Progenitor cell of endocrine pancreas (in vitro differentiated cells): ENCODE data around the gene CLCN5. TPM values are rescaled to one million over a fixed set of nuclear protein-coding genes. Genes with fewer than 3 reads are reported as not detected.

Experiments
- DNase-seq: peaks from one replicate; pipeline ENCODE4 v3.0.0; 2021; ENCODE audit warnings: low spot score; ENCODE audit not compliant: unreplicated experiment
- H3K27ac Mint-ChIP-seq: 2 replicates; pipeline ENCODE4 v1.8.0; 2021; ENCODE audit warnings: mild to moderate bottlenecking, moderate library complexity, mixed read lengths
- H3K27me3 Mint-ChIP-seq: 2 replicates; pipeline ENCODE4 v1.8.0; 2021; ENCODE audit warnings: mixed read lengths
- H3K36me3 Mint-ChIP-seq: 2 replicates; pipeline ENCODE4 v1.8.0; 2022; ENCODE audit warnings: mixed read lengths; ENCODE audit not compliant: insufficient read depth
- H3K4me1 Mint-ChIP-seq: 2 replicates; pipeline ENCODE4 v1.8.0; 2021; ENCODE audit warnings: low read depth, mixed read lengths
- H3K4me3 Mint-ChIP-seq: 2 replicates; pipeline ENCODE4 v1.8.0; 2021; ENCODE audit warnings: low read depth, mild to moderate bottlenecking, moderate library complexity, mixed read lengths
- H3K9me3 Mint-ChIP-seq: 2 replicates; pipeline ENCODE4 v1.8.0; 2021; ENCODE audit warnings: low read depth, mixed read lengths
- total RNA-seq: library from RNA; stranded (reverse); gene quantifications from 2 replicates; pipeline ENCODE4 v1.2.1, GENCODE V29; 2021
- TF ChIP-seq, protein P1 (sequence below): fragments of 200-600 bp; sonication (generic); IDR thresholded peaks from one replicate; pipeline ENCODE4 v1.5.0; 2021; ENCODE audit warnings: antibody characterized with exemption, mild to moderate bottlenecking; ENCODE audit not compliant: unreplicated experiment

Gene CLCN5
- total RNA-seq, 1 donor from 2014 or later: 14.0 TPM

DNA sequence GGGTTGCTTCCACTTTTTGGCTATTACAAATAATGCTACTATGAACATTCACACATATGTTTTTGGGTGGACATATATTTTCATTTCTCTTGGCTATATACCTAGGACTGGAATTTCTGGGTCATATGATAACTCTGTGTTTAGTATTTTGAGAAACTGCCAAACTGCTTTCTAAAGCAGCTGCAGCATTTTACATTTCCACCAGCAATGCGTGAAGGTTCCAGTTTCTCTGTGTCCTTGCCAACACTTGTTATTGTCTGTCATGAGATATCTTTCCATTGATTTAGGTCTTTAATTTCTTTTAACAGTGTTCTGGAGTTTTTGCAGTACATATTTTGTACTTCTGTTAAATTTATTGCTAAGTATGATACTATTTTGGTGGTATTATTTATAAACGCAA, 48.3 kb downstream of the CLCN5 start:
- H3K4me1 Mint-ChIP-seq: no peaks in the 10 kb centered on the region

DNA sequence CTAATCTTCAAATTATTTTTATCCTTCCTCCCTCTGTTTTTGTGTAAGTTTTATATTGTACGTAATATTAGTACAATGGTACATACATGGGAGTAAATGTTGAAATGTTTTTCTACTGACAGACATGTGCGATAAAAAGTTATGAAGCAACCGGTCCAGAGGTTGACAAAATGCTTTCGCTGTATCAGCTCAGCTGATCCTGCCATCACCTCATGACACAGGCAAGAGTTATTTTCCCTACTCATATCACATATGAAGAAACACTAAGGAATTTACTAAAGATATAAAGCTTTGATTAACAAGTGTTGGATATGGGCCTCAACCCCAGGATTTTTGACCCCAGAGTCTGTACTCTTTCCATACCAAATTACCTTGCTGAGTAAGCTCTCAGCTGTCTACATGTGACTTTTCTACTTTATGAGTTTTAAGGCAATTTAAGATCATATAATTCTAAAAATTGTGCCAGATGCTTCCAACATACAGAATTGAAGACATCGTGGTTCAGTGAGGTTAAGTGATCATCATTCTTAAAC, 50.0 kb downstream of the CLCN5 start:
- peaks cover 30% of the 10 kb centered on the region for H3K9me3 Mint-ChIP-seq
- H3K27ac Mint-ChIP-seq: no peak overlapping the region
- H3K4me1 Mint-ChIP-seq: no peaks in the 10 kb centered on the region
- no peak overlapping the region for H3K4me3 Mint-ChIP-seq
- no peak for DNase-seq
- no peaks in the 10 kb centered on the region for H3K27me3 Mint-ChIP-seq
- TF ChIP-seq, protein P1, sequence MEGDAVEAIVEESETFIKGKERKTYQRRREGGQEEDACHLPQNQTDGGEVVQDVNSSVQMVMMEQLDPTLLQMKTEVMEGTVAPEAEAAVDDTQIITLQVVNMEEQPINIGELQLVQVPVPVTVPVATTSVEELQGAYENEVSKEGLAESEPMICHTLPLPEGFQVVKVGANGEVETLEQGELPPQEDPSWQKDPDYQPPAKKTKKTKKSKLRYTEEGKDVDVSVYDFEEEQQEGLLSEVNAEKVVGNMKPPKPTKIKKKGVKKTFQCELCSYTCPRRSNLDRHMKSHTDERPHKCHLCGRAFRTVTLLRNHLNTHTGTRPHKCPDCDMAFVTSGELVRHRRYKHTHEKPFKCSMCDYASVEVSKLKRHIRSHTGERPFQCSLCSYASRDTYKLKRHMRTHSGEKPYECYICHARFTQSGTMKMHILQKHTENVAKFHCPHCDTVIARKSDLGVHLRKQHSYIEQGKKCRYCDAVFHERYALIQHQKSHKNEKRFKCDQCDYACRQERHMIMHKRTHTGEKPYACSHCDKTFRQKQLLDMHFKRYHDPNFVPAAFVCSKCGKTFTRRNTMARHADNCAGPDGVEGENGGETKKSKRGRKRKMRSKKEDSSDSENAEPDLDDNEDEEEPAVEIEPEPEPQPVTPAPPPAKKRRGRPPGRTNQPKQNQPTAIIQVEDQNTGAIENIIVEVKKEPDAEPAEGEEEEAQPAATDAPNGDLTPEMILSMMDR: no peak
- H3K36me3 Mint-ChIP-seq: no peaks in the 10 kb centered on the region

More for the DNA sequence above, 48.3 kb downstream of the CLCN5 start:
- Mint-ChIP-seq H3K9me3 (peaks cover 32% of the 10 kb centered on the region), H3K27ac (no peak overlapping the region), H3K4me3 (no peak overlapping the region), H3K27me3 (no peaks in the 10 kb centered on the region), H3K36me3 (peaks cover 1% of the 10 kb centered on the region)
- DNase-seq: no peak
- TF ChIP-seq, protein P1: no peak

DNA sequence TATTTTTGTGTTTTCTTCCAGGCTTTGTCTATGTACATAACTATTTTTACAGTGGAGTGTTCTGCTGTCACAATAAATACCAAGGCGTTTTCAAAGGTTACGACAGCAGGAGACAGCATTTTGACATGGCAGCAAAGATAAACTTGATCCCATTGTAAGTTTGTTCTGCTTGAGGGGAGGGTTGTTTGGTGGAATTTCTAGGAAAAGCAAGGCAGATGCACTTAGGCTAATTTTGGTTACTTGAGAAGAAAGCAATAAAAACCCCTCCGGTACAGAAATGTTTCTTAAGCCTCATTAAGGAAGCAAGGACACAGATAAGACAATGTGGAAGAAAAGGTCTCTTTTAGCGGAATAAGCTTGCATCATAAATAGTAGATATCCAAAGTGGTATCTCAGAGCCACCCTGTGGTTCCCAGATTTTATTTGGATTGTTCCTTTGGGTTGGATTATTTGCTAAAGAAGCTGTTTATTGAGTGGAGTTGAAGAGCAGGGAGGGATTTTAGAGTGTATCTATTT, 54.3 kb downstream of the CLCN5 start:
- Mint-ChIP-seq H3K4me3 (no peak overlapping the region), H3K27ac (no peak overlapping the region)
- TF ChIP-seq, protein P1: no peak

DNA sequence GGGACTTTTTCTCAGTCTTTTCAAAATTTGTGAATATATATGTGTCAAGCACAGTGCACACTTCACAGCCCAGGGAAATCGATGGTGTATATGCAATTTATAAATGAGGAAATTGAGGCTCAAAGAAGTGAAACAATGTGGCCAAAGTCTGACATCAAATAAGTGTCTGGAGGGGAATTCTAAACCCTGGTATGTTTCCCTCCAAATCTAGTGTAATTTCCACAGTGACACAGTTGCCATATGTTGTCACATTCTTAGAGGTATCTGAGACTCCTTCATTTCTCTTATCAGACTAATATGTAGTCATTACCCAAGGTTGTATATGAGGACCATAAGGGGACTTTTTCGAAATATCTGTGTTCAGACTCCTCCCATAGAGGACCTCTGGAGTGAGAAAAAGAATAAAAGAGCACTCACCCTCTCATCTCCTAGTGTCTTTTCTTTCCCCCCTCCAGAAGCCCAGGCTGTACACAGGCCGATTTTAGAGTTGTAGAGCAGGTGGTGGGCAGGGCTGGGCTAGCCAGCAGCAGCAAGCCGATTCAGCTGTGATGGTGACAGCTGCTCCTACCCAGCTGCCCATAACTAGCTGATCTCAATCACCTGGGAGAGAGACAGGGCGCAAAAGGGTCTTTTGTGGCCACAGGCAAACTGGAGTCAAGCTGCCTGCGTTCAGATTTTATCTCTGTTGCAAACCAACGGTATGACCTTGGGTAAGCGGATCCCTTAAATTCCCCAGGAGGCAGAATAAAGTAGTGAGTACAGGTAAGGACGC, 55.1 kb downstream of the CLCN5 start:
- H3K36me3 Mint-ChIP-seq: no peaks in the 10 kb centered on the region
- DNase-seq: no peak
- H3K9me3 Mint-ChIP-seq: peaks cover 20% of the 10 kb centered on the region
- no peaks in the 10 kb centered on the region for H3K27me3 Mint-ChIP-seq
- peak overlapping the region; percentile 67 for H3K27ac Mint-ChIP-seq
- peaks cover 5% of the 10 kb centered on the region for H3K4me1 Mint-ChIP-seq
- H3K4me3 Mint-ChIP-seq: no peak overlapping the region
- TF ChIP-seq, protein P1: no peak

More for the DNA sequence above, 54.3 kb downstream of the CLCN5 start:
- Mint-ChIP-seq H3K36me3 (no peaks in the 10 kb centered on the region), H3K4me1 (peaks cover 5% of the 10 kb centered on the region), H3K9me3 (peaks cover 20% of the 10 kb centered on the region), H3K27me3 (no peaks in the 10 kb centered on the region)
- DNase-seq: no peak

DNA sequence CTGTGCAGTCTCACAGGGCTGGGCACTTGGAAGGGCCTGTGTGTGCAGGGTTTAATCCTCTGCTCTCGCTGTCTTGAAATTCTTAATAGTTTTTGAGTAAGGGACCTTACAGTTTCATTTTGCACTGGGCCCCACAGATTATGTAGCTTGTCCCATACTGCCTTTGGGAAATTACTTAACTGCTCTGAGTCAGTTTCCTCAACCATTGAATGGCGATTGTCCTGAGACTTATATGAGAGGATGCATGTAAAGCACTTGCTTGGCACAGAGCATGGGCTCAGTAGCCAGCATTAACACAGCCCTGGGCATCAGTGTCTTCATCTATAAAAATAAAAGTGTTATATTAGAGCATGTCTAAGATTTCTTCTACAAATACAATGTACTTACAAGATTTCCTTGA, 55.8 kb downstream of the CLCN5 start:
- H3K4me3 Mint-ChIP-seq: no peak overlapping the region
- no peak overlapping the region for H3K27ac Mint-ChIP-seq
- H3K9me3 Mint-ChIP-seq: peaks cover 20% of the 10 kb centered on the region
- no peaks in the 10 kb centered on the region for H3K36me3 Mint-ChIP-seq
- DNase-seq: no peak
- TF ChIP-seq, protein P1: no peak
- H3K27me3 Mint-ChIP-seq: no peaks in the 10 kb centered on the region
- peaks cover 5% of the 10 kb centered on the region for H3K4me1 Mint-ChIP-seq
